ENCODE data around the gene AHCY. TPM values are rescaled to one million over a fixed set of nuclear protein-coding genes. Genes with fewer than 3 reads are reported as not detected.
"Not testable (repeated sequence)": the region's sequence is repeated elsewhere in the genome, so short reads cannot be mapped to it uniquely, and the experiment has no call there.

The AHCY gene
- polyA plus RNA-seq, 2 donors, result 113 to 147 TPM

DNA sequence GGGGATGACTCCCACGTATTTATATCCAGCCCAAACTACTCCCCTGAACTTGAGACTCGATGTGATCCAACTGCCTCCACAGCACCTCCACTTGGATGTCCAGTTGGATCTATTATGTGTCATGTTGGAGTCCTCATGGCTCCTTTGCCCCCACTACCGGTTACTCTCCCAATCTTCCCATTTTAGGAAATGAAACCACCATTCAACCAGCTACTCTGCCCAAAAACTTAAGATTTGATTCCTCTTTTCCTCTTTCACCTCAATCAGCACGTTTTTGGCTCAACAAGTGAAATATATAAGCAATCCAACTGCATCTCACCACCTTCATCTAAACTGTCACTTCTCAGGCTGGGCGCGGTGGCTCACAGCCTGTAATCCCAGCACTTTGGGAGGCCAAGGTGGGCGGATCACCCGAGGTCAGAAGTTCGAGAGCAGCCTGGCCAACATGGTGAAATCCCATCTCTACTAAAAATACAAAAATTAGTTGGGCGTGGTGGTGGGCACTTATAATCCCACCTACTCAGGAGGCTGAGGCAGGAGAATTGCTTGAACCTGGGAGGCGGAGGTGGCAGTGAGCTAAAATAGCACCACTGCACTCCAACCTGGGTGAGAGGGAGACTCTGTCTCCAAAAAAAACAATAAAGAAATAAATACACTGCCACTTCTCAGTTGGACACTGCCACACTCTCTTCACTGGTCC is 3.4 kb downstream of the AHCY start:
- H3K27me3 ChIP-seq (ENCODE audit: control insufficient read depth in 1 of 2, insufficient read depth in 2 of 2, low read length in 2 of 2), result no peaks in the 10 kb centered on the region
- H3K27ac ChIP-seq (ENCODE audit: low read depth in 2 of 2, low read length in 1 of 2), result no peak overlapping the region
- 77 to 89% methylated on average over 11 of the region's 11 CpGs for WGBS, 2 donors
- H3K36me3 ChIP-seq (ENCODE audit: control insufficient read depth in 2 of 2, insufficient read depth in 2 of 2, low read length in 1 of 2), result peaks cover 4 to 8% of the 10 kb centered on the region in 2 donors
- H3K9me3 ChIP-seq (ENCODE audit: control insufficient read depth in 2 of 2, insufficient read depth in 1 of 2, low read depth in 1 of 2, low read length in 1 of 2), result no peaks in the 10 kb centered on the region
- peaks cover 3 to 14% of the 10 kb centered on the region in 2 donors for H3K4me1 ChIP-seq (ENCODE audit: control insufficient read depth in 2 of 2, insufficient read depth in 2 of 2, low read length in 1 of 2)
- H3K4me3 ChIP-seq (ENCODE audit: low read depth in 1 of 2, low read length in 2 of 2), result no peak overlapping the region

DNA sequence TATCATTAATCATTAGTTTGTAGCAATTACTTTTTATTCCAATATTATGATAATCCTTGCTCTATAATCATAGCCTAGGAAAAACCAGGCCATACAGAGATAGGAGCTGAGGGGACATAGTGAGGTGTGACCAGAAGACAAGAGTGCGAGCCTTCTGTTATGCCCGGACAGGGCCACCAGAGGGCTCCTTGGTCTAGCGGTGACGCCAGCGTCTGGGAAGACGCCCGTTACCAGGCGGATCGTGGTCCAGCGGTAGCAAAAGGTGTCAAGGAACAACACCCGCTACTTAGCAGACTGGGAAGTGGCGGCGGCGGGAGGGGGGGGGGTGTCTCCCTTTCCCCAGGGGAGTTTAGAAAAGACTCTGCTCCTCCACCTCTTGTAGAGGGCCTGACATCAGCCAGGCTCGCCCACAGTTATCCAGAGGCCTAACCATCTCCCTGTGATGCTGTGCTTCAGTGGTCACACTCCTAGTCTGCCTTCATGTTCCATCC is 4.8 kb downstream of the AHCY start:
- 74 to 80% methylated on average over 4 to 10 of the region's 15 CpGs for WGBS, 2 donors

DNA sequence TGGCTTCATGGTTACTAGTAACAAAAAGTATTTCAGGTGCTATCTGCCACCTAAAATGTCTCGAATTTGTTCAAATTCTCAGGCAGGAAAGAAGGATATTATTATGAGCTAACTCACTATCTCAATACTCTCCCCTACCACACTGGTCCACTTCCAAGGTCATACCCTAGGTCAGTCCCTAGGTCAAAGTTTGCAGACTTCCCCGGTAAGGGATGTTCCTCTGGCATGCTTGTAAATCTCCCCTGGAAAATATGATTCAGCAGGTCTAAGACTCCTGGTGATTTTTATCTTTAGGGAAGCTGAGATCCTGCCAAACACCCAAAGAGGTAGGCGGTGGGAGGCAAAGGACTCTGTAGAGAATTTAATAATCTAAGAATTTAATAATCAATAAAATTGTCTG is 6.7 kb downstream of the AHCY start:
- 80 to 90% methylated on average over 3 of the region's 3 CpGs for WGBS, 2 donors
- Histone ChIP-seq H3K9me3 (ENCODE audit: control insufficient read depth in 2 of 2, insufficient read depth in 1 of 2, low read depth in 1 of 2, low read length in 1 of 2) (no peaks in the 10 kb centered on the region), H3K27me3 (ENCODE audit: control insufficient read depth in 1 of 2, insufficient read depth in 2 of 2, low read length in 2 of 2) (no peaks in the 10 kb centered on the region), H3K4me3 (ENCODE audit: low read depth in 1 of 2, low read length in 2 of 2) (no peak overlapping the region), H3K36me3 (ENCODE audit: control insufficient read depth in 2 of 2, insufficient read depth in 2 of 2, low read length in 1 of 2) (peaks cover 7 to 34% of the 10 kb centered on the region in 2 donors), H3K27ac (ENCODE audit: low read depth in 2 of 2, low read length in 1 of 2) (no peak overlapping the region), H3K4me1 (ENCODE audit: control insufficient read depth in 2 of 2, insufficient read depth in 2 of 2, low read length in 1 of 2) (peaks cover 3 to 5% of the 10 kb centered on the region in 2 donors)

More for the DNA sequence above, 4.8 kb downstream of the AHCY start:
- not testable (repeated sequence) for H3K27ac ChIP-seq (ENCODE audit: low read depth in 2 of 2, low read length in 1 of 2); H3K4me3 ChIP-seq (ENCODE audit: low read depth in 1 of 2, low read length in 2 of 2); H3K9me3 ChIP-seq (ENCODE audit: control insufficient read depth in 2 of 2, insufficient read depth in 1 of 2, low read depth in 1 of 2, low read length in 1 of 2); H3K27me3 ChIP-seq (ENCODE audit: control insufficient read depth in 1 of 2, insufficient read depth in 2 of 2, low read length in 2 of 2)
- Histone ChIP-seq H3K36me3 (ENCODE audit: control insufficient read depth in 2 of 2, insufficient read depth in 2 of 2, low read length in 1 of 2) (peaks cover 5 to 18% of the 10 kb centered on the region in 2 donors), H3K4me1 (ENCODE audit: control insufficient read depth in 2 of 2, insufficient read depth in 2 of 2, low read length in 1 of 2) (peaks cover 3 to 10% of the 10 kb centered on the region in 2 donors)

DNA sequence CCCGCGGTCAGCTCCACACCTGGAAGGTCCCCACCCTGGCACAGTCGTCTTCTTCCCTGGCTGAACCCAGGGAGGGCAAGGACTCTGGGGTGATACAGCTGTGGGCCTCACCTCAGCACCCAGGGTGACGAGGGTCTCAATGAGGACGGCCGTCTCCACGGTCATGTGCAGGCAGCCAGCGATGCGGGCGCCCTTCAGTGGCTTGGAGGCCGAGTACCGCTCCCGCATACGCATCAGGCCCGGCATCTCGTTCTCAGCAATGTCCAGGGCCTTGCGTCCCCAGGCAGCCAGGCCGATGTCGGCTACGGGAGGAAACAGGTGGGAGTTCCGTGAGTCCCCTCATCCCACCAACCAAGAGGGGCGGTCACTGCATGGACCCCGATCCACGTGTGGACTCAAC is 7.9 kb downstream of the AHCY start:
- H3K4me1 ChIP-seq (ENCODE audit: control insufficient read depth in 2 of 2, insufficient read depth in 2 of 2, low read length in 1 of 2), result no peaks in the 10 kb centered on the region
- H3K27me3 ChIP-seq (ENCODE audit: control insufficient read depth in 1 of 2, insufficient read depth in 2 of 2, low read length in 2 of 2), result no peaks in the 10 kb centered on the region
- H3K9me3 ChIP-seq (ENCODE audit: control insufficient read depth in 2 of 2, insufficient read depth in 1 of 2, low read depth in 1 of 2, low read length in 1 of 2), result no peaks in the 10 kb centered on the region
- H3K4me3 ChIP-seq (ENCODE audit: low read depth in 1 of 2, low read length in 2 of 2), result no peak overlapping the region
- H3K36me3 ChIP-seq (ENCODE audit: control insufficient read depth in 2 of 2, insufficient read depth in 2 of 2, low read length in 1 of 2), result peaks cover 17 to 45% of the 10 kb centered on the region in 2 donors
- no peak overlapping the region for H3K27ac ChIP-seq (ENCODE audit: low read depth in 2 of 2, low read length in 1 of 2)
- 95% methylated on average over 24 of the region's 24 CpGs for WGBS, 2 donors

DNA sequence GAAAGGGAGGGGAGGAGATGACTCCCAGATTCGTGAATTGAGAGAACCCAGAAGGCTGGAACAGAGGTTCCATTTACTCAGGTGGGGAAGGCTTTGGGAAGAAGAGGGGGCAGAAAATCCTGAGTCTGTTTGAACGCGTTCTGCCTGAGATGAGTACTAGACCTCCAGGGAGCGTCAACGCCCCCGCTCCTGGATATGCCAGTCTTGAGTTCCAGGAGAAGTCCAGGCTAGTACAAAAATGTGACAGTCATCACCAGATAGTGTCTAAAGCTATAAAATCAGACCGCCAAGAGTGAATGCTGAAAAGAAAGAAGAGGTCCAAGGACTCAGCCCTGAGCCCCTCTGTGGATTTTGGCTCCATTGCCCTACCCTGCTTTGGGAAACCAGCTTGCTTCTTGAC is 8.6 kb downstream of the AHCY start:
- Histone ChIP-seq H3K4me1 (ENCODE audit: control insufficient read depth in 2 of 2, insufficient read depth in 2 of 2, low read length in 1 of 2) (no peaks in the 10 kb centered on the region), H3K27me3 (ENCODE audit: control insufficient read depth in 1 of 2, insufficient read depth in 2 of 2, low read length in 2 of 2) (no peaks in the 10 kb centered on the region), H3K9me3 (ENCODE audit: control insufficient read depth in 2 of 2, insufficient read depth in 1 of 2, low read depth in 1 of 2, low read length in 1 of 2) (no peaks in the 10 kb centered on the region), H3K4me3 (ENCODE audit: low read depth in 1 of 2, low read length in 2 of 2) (no peak overlapping the region), H3K27ac (ENCODE audit: low read depth in 2 of 2, low read length in 1 of 2) (no peak overlapping the region), H3K36me3 (ENCODE audit: control insufficient read depth in 2 of 2, insufficient read depth in 2 of 2, low read length in 1 of 2) (peaks cover 19 to 51% of the 10 kb centered on the region in 2 donors)
- 89 to 90% methylated on average over 7 of the region's 7 CpGs for whole genome bisulfite sequencing, 2 donors

DNA sequence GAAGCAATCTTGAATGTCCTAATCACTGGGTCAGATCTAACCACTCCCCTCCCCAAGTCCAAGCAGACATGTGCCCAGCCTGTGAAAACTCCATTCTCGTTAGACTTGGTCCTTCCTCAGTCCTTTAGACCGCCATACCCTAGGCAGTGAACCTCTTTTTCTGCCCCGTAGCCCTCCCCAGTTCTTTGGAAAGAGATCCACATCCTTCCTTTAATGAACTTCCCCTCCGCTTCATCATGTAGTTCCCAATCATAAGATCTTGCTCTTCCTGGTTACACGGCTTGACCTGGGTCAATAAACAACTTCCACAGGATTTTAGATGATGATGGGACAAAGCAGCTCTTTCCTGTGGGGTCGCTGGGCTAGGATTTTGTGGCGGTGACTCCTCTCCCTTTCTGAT is 9.6 kb downstream of the AHCY start:
- Histone ChIP-seq H3K27me3 (ENCODE audit: control insufficient read depth in 1 of 2, insufficient read depth in 2 of 2, low read length in 2 of 2) (no peaks in the 10 kb centered on the region), H3K4me3 (ENCODE audit: low read depth in 1 of 2, low read length in 2 of 2) (no peak overlapping the region), H3K27ac (ENCODE audit: low read depth in 2 of 2, low read length in 1 of 2) (no peak overlapping the region), H3K4me1 (ENCODE audit: control insufficient read depth in 2 of 2, insufficient read depth in 2 of 2, low read length in 1 of 2) (no peaks in the 10 kb centered on the region), H3K36me3 (ENCODE audit: control insufficient read depth in 2 of 2, insufficient read depth in 2 of 2, low read length in 1 of 2) (peaks cover 19 to 54% of the 10 kb centered on the region in 2 donors), H3K9me3 (ENCODE audit: control insufficient read depth in 2 of 2, insufficient read depth in 1 of 2, low read depth in 1 of 2, low read length in 1 of 2) (no peaks in the 10 kb centered on the region)
- 80 to 82% methylated on average over 7 of the region's 7 CpGs for WGBS, 2 donors

DNA sequence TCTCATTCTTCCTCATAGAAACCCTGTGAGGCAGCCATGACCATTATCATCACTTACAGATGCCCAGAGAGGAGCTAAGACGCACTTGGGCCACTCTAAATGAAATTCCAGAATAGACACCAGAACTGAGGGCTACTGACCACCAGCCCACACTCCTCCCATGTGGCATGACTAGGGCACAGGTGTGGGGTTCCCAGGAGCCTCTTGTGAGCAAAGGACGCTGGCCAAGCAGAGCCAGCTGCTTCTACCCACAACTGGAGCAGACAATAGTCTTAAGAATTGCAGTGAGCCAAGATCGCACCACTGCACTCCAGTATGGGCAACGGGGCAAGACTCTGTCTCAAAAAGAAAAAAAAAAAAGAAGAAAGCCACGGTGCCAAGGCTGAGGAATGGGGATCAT is 10.0 kb downstream of the AHCY start:
- Histone ChIP-seq H3K4me3 (ENCODE audit: low read depth in 1 of 2, low read length in 2 of 2) (no peak overlapping the region), H3K9me3 (ENCODE audit: control insufficient read depth in 2 of 2, insufficient read depth in 1 of 2, low read depth in 1 of 2, low read length in 1 of 2) (no peaks in the 10 kb centered on the region), H3K27me3 (ENCODE audit: control insufficient read depth in 1 of 2, insufficient read depth in 2 of 2, low read length in 2 of 2) (no peaks in the 10 kb centered on the region), H3K36me3 (ENCODE audit: control insufficient read depth in 2 of 2, insufficient read depth in 2 of 2, low read length in 1 of 2) (peaks cover 19 to 54% of the 10 kb centered on the region in 2 donors), H3K4me1 (ENCODE audit: control insufficient read depth in 2 of 2, insufficient read depth in 2 of 2, low read length in 1 of 2) (no peaks in the 10 kb centered on the region), H3K27ac (ENCODE audit: low read depth in 2 of 2, low read length in 1 of 2) (no peak overlapping the region)
- 76 to 96% methylated on average over 5 of the region's 5 CpGs for WGBS, 2 donors

DNA sequence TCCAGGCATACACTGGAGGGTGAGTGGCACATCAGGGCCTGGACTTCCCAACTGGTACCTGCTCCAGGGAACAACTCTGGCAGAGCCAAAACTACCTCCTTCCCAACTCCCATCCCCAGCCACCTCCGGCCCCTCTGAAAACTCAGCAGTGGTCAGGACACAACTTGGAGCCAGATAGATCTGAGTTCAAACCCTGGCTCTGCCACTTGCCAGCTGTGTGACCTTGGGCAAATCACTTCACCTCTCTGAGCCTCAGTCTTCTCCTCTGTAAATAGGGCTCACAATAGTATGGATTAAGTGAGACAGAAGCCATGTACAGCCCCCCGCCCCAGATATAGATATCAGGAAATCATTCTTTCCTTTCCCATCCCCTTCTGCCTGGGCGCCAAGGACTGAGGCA is 10.7 kb downstream of the AHCY start:
- H3K4me1 ChIP-seq (ENCODE audit: control insufficient read depth in 2 of 2, insufficient read depth in 2 of 2, low read length in 1 of 2), result no peaks in the 10 kb centered on the region
- H3K27me3 ChIP-seq (ENCODE audit: control insufficient read depth in 1 of 2, insufficient read depth in 2 of 2, low read length in 2 of 2), result no peaks in the 10 kb centered on the region
- peaks cover 19 to 59% of the 10 kb centered on the region in 2 donors for H3K36me3 ChIP-seq (ENCODE audit: control insufficient read depth in 2 of 2, insufficient read depth in 2 of 2, low read length in 1 of 2)
- no peak overlapping the region for H3K27ac ChIP-seq (ENCODE audit: low read depth in 2 of 2, low read length in 1 of 2)
- WGBS, 2 donors, result 97 to 98% methylated on average over 3 of the region's 3 CpGs
- no peak overlapping the region for H3K4me3 ChIP-seq (ENCODE audit: low read depth in 1 of 2, low read length in 2 of 2)
- H3K9me3 ChIP-seq (ENCODE audit: control insufficient read depth in 2 of 2, insufficient read depth in 1 of 2, low read depth in 1 of 2, low read length in 1 of 2), result no peaks in the 10 kb centered on the region

DNA sequence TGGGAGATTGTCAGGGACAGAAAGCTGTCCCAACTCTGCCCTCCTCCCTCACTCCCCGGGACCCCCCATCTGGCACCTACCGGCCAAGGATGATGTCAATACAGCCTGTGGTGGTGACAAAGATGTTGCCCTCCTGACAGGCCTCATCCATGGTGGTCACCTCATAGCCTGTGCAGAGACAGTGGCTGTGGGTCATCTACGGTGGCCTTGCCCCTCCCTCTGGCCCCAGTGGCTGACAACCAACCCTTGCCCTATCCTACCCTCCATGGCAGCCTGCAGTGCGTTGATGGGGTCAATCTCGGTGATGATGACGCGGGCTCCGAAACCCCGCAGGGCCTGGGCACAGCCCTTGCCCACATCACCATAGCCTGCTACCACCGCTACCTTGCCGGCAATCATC is 12.7 kb downstream of the AHCY start:
- H3K4me3 ChIP-seq (ENCODE audit: low read depth in 1 of 2, low read length in 2 of 2), result no peak overlapping the region
- no peaks in the 10 kb centered on the region for H3K9me3 ChIP-seq (ENCODE audit: control insufficient read depth in 2 of 2, insufficient read depth in 1 of 2, low read depth in 1 of 2, low read length in 1 of 2)
- no peaks in the 10 kb centered on the region for H3K4me1 ChIP-seq (ENCODE audit: control insufficient read depth in 2 of 2, insufficient read depth in 2 of 2, low read length in 1 of 2)
- H3K36me3 ChIP-seq (ENCODE audit: control insufficient read depth in 2 of 2, insufficient read depth in 2 of 2, low read length in 1 of 2), result peaks cover 22 to 66% of the 10 kb centered on the region in 2 donors
- no peaks in the 10 kb centered on the region for H3K27me3 ChIP-seq (ENCODE audit: control insufficient read depth in 1 of 2, insufficient read depth in 2 of 2, low read length in 2 of 2)
- H3K27ac ChIP-seq (ENCODE audit: low read depth in 2 of 2, low read length in 1 of 2), result no peak overlapping the region
- WGBS, 2 donors, result 97% methylated on average over 11 of the region's 11 CpGs

DNA sequence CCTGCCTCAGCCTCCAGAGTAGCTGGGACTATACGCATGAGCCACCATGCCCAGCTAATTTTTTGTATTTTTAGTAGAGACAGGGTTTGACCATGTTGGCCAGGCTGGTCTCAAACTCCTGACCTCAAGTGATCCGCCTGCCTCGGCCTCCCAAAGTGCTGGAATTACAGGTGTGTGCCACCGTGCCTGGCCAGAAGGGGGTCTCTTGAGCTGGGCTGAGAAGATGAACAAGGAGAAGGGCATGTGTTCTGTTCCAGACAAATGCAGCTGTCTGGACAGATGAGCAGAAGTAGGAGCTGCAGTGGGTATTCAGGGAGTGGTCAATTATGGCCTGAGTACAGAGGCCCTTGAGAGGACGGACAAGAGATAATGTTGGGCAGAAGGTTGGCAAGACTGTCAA is 15.7 kb downstream of the AHCY start:
- not testable (repeated sequence) for H3K4me1 ChIP-seq (ENCODE audit: control insufficient read depth in 2 of 2, insufficient read depth in 2 of 2, low read length in 1 of 2); H3K4me3 ChIP-seq (ENCODE audit: low read depth in 1 of 2, low read length in 2 of 2); H3K9me3 ChIP-seq (ENCODE audit: control insufficient read depth in 2 of 2, insufficient read depth in 1 of 2, low read depth in 1 of 2, low read length in 1 of 2); H3K27me3 ChIP-seq (ENCODE audit: control insufficient read depth in 1 of 2, insufficient read depth in 2 of 2, low read length in 2 of 2); H3K27ac ChIP-seq (ENCODE audit: low read depth in 2 of 2, low read length in 1 of 2)
- H3K36me3 ChIP-seq (ENCODE audit: control insufficient read depth in 2 of 2, insufficient read depth in 2 of 2, low read length in 1 of 2), result peaks cover 29 to 66% of the 10 kb centered on the region in 2 donors
- WGBS, 2 donors, result 93 to 98% methylated on average over 5 of the region's 5 CpGs
